Peyer's patch (tissue), 4 donors: ENCODE results near the gene MET.

Experiments used
- POLR2A ChIP-seq, 2 donors: fragments of 450-650 bp; IDR thresholded peaks; one replicate each; pipeline ENCODE4 v1.5.1; 2017; ENCODE audit warnings: antibody characterized with exemption in 2 of 2, mild to moderate bottlenecking in 2 of 2, moderate library complexity in 2 of 2
- TF ChIP-seq, protein P1 (sequence below), 6 experiments: fragments of 450-650 bp in 4 of 6; fragments of 200-600 bp in 2 of 6; sonication (generic) in 1 of 6; IDR thresholded peaks; one replicate each; pipeline ENCODE4 v1.5.1; 2017 to 2019; ENCODE audit warnings: antibody characterized with exemption in 6 of 6, mild to moderate bottlenecking in 3 of 6, moderate library complexity in 1 of 6

DNA sequence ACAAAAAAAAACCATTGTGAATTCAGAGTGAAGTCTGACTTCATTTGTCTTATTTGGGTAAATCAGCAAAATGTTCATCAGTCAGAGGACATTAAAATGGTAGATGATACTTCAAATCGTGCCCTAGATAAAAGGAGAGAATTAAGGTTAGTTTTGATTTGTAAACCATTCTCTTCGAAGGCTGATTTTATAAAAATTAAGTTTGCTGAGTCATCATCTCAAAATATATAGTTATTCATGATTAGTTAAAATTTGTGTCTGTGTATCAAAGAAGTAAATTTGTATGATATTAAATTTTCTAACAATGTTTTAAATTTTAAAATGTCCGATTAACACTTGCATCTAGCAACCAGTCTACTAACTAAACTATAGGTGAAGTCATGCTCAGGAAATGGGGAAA is 35.3 kb downstream of the MET start:
- TF ChIP-seq, protein P1, sequence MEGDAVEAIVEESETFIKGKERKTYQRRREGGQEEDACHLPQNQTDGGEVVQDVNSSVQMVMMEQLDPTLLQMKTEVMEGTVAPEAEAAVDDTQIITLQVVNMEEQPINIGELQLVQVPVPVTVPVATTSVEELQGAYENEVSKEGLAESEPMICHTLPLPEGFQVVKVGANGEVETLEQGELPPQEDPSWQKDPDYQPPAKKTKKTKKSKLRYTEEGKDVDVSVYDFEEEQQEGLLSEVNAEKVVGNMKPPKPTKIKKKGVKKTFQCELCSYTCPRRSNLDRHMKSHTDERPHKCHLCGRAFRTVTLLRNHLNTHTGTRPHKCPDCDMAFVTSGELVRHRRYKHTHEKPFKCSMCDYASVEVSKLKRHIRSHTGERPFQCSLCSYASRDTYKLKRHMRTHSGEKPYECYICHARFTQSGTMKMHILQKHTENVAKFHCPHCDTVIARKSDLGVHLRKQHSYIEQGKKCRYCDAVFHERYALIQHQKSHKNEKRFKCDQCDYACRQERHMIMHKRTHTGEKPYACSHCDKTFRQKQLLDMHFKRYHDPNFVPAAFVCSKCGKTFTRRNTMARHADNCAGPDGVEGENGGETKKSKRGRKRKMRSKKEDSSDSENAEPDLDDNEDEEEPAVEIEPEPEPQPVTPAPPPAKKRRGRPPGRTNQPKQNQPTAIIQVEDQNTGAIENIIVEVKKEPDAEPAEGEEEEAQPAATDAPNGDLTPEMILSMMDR (IDR thresholded peaks at IDR 0.05), result no peak
- TF ChIP-seq POLR2A (IDR thresholded peaks at IDR 0.05), result no peak
